Esophagus muscularis mucosa (tissue), 3 donors: ENCODE results near the gene IMPG2.

ENCODE experiments used
- CTCF ChIP-seq, 3 experiments: fragments of 200-600 bp in 2 of 3; fragments of 450-650 bp in 1 of 3; sonication (generic) in 2 of 3; IDR thresholded peaks; one replicate each; pipeline ENCODE4 v1.5.1; 2017 to 2019; ENCODE audit warnings: antibody characterized with exemption in 3 of 3, mild to moderate bottlenecking in 2 of 3, moderate library complexity in 1 of 3
- POLR2AphosphoS5 ChIP-seq, 2 donors: sonication (generic); formaldehyde crosslinking; IDR thresholded peaks; one replicate each; pipeline ENCODE4 v1.6.1; 2017; ENCODE audit warnings: antibody characterized with exemption in 2 of 2

GRCh38 chr3:101212730-101213129 lies 107.6 kb downstream of the IMPG2 start:
- TF ChIP-seq CTCF (IDR thresholded peaks at IDR 0.05) (no peak), POLR2AphosphoS5 (IDR thresholded peaks at IDR 0.05) (no peak)
